Measurements from ENCODE around the gene CEP70.
"Not testable (repeated sequence)": the region's sequence is repeated elsewhere in the genome, so short reads cannot be mapped to it uniquely, and the experiment has no call there.

Gene CEP70, protein sequence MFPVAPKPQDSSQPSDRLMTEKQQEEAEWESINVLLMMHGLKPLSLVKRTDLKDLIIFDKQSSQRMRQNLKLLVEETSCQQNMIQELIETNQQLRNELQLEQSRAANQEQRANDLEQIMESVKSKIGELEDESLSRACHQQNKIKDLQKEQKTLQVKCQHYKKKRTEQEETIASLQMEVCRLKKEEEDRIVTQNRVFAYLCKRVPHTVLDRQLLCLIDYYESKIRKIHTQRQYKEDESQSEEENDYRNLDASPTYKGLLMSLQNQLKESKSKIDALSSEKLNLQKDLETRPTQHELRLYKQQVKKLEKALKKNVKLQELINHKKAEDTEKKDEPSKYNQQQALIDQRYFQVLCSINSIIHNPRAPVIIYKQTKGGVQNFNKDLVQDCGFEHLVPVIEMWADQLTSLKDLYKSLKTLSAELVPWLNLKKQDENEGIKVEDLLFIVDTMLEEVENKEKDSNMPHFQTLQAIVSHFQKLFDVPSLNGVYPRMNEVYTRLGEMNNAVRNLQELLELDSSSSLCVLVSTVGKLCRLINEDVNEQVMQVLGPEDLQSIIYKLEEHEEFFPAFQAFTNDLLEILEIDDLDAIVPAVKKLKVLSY

DNA sequence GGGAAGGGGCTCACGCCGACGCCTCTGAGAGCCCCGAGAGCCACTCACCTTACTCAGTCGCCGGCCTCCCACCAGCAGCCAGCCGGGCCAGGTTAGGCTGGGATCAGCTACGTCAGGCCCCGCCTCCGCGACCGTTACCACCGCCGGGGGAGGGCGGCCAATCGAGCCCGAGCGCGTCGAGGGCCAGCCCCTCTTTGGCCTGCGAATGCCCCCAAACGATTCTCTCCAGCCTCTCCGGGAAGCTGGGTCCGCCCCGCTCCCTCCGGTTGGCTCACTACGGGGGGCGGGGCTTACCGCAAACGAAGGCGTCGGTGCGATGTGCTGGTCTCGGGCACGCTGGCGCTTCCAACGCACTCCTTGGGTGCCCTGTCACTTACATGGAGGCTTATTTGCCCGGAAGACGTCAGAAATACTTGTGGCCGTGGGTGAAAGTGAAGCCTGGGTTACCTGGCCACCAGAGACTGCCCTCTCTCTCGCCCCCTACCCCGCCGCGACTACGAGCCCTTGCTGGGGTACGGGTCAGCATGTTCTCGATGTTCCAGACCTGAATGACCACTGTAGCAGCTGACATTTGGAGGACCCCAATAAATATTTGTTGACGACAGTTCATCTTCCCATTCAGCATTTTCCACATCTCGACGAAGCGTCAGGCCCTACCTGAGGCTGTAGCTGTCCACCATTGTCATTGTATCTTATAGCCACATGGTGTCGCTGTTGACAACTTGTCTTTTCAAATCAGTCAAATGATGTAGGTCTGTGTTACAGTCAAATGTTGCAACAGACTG lies at the start of gene CEP70:
Gene CEP70 (minus strand): TSS at position 111 of the 785 bp plus-strand sequence. CDS start 21,333 bp downstream, outside the sequence.
- peak; percentile 70 to 85 (median 78) for DNase-seq (ENCODE audit: low read depth in 3 of 3)

DNA sequence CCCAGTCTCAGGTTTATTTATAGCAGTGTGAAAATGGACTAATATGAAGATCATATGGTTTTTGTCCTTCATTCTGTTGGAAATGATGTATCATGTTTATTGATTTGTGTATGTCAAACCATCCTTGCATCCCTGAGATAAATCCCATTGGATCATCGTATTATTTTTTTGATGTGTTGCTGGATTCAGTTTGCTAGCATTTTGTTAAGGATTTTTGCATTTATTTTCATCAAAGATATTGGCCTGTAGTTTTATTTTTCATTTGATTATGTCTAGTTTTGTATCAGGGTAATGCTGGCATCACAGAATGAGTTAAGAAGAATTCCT lies 48.8 kb upstream of the CEP70 start:
- no peak for DNase-seq (ENCODE audit: low read depth in 3 of 3)

DNA sequence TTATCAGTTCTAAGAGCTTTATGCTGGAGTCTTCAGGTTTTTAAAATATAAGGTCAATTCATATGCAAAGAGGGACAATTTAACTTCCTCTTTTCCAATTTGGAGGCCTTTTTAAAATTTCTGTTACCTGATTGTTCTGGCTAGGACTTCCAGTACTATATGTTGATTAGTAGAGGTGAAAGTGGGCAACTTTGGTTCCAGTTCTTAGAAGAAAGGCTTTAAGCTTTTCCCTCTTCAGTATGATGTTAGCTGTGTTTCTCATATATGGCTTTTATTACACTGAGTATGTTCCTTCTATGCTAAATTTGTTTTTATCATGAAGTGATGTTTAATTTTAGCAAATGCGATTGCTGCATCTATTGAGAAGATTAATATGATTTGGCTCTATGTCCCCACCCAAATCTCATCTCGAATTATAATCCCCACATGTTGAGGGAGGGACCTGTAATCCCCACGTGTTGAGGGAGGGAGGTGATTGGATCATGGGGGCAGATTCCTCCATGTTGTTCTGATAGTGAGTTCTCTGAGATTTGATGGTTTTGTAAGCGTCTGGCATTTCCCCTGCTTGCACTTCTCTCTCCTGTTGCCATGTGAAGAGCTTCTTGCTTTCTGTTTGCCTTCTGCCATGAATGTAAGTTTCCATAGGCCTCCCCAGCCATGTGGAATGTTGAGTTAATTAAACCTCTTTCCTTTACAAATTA lies 48.3 kb upstream of the CEP70 start:
- no peak for DNase-seq (ENCODE audit: low read depth in 3 of 3)

DNA sequence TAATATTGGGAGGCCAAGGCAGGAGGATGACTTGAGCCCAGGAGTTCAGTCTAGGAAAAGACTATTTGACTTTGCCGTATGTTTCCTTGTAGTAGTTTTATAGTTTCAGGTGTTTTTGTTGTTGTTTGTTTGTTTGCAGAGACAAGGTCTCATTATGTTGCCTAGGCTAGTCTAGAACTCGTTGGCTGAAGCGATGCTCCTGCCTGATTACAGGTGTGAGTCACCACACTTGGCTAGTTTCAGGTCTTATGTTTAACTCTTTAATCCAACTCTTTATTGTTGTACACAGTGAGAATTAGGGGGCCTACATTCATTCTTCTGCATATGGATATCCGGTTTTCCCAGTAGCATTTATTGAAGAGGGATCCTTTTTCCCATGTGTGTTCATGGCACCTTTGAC lies 46.5 kb upstream of the CEP70 start:
- DNase-seq (ENCODE audit: low read depth in 3 of 3): no peak

DNA sequence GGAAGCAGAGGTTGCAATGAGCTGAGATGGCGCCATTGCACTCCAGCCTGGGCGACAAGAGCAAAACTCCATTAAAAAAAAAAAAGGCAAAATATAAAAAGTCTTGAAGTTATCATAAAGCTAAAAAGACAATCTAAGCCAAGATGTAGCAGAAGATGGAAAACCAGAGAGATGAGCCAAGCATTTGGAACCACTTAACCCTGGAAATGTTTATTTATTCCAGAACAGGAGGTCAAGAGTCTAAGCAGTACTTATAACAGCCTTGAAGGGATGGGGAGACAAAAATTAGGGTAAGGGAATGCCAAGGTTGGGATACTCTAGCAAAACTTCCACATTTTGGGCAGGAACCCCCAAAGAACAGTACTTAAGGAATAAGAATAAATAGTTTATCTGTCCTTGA lies 44.6 kb upstream of the CEP70 start:
- no peak for DNase-seq (ENCODE audit: low read depth in 3 of 3)

DNA sequence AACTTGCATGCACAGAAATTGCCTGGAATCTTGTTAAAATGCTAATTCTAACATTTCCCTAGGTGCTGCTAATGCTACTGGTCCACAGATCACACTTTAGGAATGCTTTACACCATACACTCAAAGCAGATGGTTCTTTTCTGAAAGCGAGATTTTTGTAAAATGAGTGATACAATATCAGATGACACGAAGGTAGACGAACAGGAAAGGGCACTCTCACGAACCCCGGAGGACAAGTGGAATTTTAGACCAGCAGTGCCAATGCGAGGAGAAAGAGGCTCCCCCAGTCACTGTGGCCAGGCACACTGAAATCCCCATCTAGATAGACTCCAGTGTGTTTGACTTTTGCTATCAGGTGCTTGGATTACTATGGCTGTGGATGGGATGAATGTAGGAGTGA lies 35.5 kb upstream of the CEP70 start:
- no peak for DNase-seq (ENCODE audit: low read depth in 3 of 3)

DNA sequence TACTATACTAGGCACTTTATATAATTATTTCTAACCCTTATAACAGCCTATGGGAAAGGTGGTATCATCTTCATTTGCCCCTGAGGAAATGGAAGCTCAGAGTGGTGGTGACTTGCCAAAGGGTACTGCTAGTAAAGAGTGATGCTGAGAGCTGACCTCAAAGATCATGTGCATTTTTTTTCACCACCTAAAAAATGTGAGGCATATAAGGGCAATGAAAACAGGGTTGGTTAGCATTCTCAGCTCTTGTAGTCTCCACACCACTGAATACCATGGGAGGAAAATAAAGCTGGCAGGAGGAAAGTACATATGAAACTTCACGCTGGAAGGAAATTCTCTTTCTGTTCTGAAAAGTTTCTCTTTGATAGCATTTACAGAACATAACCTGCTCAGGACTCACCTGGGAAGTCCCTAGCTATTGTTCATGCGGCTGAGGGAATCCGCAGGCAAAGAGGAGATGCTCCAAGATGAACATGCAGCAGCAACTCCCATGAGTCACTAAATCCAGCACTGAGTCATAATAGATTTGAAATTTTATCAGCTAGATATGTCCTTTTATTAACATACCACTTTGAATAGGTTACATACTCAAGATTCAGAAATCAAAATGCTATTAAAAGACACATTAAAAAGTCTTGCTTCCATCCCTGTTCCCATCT lies 31.8 kb upstream of the CEP70 start:
- DNase-seq (ENCODE audit: low read depth in 3 of 3): no peak

DNA sequence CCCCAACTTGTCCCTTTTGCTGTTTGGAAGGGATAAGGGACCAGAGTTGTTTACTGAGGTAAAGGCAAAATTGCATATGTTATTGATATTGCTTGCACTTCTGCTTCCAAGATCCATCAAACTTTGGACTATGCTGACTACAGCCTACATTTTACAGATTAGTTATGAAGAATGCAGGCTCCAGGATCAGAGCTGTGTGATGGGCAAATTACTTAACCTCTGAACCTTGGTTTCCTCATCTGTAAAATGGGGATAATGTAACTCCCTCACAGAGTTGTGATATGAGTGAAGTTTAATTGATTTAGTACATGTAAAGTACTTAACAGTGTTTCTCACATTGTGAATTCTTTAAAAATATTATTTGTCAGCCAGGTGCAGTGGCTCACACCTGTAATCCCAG lies 30.5 kb upstream of the CEP70 start:
- DNase-seq (ENCODE audit: low read depth in 3 of 3): no peak

DNA sequence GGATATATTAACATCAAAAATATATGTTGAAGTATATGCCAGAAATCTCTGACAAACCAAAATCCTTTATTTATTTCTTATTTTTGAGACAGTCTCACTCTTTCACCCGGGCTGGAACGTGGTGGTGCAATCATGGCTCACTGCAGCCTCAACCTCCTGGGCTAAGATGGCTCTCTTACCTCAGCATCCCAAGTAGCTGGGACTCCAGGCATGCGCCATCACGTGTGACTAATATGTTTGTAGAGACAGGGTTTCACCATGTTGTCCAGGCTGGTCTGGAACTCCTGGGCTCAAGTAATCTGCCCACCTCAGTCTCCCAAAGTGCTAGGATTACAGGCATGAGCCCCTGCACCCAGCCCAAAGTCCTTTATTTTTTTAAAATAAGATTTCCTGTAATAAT lies 26.4 kb upstream of the CEP70 start:
- DNase-seq (ENCODE audit: low read depth in 3 of 3): no peak

DNA sequence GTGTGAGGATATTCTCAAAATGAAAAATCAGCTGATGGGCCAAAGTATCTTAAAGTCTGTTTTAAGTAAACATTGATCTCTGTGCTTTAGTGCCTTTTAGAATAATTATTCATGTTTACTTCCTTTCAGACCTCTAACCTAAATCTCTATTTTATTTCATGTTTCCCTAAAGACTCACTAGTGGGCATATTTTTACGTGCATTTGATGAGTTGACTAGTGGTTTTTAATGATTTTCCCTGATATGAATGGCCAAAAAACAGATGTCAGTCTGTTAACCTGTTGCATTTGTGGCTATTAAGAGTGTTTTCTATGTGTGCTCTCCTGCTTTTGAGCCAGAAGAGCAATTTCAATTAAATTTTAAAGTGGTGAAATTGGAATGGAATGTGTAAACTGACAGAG lies 21.4 kb upstream of the CEP70 start:
- DNase-seq (ENCODE audit: low read depth in 3 of 3): no peak

DNA sequence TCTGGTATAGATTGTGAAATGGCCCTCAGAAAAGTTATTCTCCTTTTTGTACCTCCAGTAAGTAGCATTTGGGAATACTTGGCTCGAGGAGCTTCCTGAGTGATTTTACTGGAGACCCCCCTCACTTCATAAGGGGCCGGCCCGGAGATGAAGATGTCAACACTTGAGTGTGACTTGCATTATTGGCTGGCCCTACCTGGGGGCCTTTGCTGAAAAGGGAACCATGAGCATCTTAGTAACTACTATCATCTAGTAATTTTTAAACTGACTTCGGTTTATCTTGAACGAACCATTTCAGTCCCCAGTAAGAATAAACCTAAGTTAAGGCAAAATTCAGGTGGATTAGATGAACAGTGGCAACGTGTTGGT lies 15.8 kb upstream of the CEP70 start:
- no peak for DNase-seq (ENCODE audit: low read depth in 3 of 3)

DNA sequence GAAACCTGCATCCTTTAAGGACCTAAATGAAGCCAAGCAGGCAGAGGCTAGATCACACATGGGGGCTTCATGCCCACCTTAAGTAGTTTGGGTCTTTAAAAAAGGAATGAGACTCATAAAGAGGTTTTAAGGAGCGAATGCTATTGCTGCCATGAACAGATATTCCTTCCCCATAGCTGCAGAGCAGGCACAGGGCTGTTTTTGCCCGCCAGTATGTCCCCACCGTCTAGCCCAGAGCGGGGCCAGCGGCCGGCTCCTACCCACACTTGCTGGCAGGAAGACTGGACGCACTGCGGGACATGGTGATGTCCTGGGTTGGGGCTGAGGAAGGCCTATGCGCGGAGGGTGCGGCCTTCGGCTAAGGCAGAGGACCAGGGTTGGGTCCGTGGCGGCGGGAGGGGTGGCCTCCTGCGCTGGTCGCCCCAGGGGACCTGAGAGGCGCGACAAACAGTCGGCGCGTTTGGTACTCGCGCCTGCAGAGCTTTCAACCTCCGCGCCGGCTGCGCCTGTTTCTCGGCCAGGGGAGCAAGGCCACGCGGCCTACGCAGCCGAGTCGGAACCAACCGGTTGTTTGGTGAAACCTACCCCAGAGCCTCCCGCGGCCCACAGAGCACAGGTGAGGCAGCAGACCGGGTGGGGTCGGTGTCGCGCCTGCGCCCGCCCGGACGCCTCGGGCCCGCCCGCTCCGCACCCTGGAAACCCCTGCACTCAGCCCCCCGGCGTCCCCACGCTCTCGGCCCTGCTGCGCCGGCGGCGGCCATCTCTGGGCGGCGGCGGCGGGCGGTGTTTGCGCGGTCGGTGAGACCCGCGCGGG lies 14.5 kb upstream of the CEP70 start, which contains the start of gene FAIM:
Gene FAIM (plus strand): TSS at position 450 of the 814 bp plus-strand sequence. CDS start 10,956 bp downstream, outside the sequence.
- peak; percentile 32 to 54 (median 36) for DNase-seq (ENCODE audit: low read depth in 3 of 3)

DNA sequence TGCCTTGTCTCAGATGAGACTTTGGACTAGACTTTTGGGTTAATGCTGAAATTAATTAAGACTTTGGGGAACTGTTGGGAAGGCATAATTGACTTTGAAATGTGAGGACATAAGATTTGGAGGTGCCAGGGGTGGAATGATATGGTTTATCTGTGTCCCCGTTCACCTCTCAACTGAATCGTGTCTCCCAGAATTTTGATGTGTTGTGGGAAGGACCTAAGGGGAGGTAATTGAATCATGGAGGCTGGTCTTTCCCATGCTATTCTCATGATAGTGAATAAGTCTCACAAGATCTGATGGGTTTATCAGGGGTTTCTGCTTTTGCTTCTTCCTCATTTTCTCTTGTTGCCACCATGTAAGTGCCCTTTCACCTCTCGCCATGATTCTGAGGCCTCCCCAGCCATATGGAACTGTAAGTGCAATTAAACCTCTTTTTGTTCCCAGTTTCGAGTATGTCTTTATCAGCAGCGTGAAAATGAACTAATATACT lies 10.1 kb upstream of the CEP70 start:
- DNase-seq (ENCODE audit: low read depth in 3 of 3): not testable (repeated sequence)

DNA sequence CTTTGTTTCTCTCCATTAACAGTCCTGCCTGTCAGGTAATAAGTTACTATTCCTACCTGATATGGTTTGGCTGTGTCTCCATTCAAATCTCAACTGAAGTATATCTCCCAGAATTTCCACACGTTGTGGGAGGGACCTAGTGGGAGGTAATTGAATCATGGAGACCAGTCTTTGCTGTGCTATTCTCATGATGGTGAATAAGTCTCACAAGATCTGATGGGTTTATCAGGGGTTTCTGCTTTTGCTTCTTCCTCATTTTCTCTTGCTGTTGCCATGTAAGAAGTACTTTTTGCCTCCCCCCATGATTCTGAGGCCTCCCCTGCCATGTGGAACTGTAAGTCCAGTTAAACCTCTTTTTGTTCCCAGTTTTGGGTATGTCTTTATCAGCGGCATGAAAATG lies 7.6 kb upstream of the CEP70 start:
- not testable (repeated sequence) for DNase-seq (ENCODE audit: low read depth in 3 of 3)

DNA sequence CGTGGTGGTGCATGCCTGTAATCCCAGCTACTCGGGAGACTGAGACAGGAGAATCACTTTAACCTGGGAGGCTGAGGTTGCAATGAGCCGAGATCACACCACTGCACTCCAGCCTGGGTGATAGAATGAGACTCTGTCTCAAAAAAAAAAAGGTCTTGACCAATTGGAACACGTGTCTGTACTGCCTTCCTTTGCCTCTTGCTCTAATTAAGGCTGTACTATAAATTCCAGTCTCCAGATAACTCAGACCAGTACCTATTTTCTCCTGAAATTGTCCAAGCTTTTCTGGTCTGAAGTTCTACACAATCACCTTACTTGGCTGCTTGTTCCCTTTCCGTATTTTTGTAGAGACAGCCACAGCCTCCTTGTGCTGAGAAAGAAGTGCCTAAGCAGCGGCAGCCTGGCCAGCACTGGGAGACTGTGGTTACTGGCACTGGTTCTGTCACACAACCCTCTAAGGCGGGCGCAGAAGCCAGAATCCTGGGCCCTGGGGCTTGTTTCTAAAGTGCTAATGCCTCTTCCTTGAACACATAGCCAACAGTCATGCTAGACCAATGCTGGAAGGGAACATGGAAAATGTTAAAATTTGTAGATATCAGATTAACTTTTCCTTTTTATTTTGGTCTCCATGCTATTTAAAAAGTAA lies 6.2 kb upstream of the CEP70 start:
- no peak for DNase-seq (ENCODE audit: low read depth in 3 of 3)

DNA sequence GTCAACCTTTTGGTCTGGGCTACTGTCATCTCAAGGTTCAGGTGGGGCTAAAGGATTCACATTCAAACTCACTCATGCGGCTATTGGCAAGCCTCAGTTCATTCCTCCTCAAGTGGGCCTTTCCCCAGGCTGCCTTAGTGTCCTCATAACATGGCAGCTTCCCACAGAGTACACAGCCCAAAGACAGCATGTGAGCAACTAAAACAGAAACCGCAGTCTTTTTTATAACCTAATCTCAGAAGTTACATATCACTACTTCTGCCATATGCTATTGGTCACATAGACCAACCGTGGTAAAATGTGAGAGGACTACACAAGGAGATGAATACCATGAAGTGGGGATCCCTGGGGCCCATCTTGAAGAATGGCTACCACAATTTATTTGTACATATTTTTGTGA lies 4.5 kb upstream of the CEP70 start:
- DNase-seq (ENCODE audit: low read depth in 3 of 3): no peak

DNA sequence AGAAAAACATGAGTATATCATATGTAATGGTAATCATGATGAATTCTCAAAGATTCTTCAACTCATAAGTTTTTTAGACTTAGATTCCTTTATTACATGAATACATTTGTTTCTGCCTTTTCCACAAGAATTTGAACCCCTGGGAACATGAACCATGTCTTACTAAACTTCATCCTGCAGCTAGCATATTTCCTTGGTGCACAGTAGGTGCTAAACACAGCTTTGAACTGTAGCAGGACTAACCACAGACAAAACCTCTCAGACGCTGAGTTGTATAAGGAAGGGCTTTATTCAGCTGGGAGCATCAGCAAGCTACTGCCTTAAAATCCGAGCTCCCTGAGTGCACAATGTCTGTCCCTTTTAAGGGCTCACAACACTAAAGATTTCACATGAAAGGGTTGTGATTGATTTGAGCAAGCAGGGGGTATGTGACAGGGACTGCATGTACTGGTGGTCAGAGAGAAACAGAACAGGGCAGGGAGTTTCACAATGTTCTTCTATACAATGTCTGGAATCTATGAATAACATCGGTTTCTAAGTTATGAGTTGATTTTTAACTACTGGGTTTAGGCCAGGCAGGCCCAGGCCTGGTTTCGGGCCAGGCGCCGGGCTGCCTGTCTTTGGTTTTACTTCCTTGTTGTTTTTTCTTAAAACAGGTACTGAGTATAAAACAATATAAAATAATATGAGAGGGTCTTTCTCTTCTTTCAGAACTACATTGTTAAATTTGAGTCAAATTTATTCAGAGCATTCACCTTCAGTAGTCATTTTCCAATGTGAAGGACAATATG lies 3.3 kb upstream of the CEP70 start:
- DNase-seq (ENCODE audit: low read depth in 3 of 3): not testable (repeated sequence)

DNA sequence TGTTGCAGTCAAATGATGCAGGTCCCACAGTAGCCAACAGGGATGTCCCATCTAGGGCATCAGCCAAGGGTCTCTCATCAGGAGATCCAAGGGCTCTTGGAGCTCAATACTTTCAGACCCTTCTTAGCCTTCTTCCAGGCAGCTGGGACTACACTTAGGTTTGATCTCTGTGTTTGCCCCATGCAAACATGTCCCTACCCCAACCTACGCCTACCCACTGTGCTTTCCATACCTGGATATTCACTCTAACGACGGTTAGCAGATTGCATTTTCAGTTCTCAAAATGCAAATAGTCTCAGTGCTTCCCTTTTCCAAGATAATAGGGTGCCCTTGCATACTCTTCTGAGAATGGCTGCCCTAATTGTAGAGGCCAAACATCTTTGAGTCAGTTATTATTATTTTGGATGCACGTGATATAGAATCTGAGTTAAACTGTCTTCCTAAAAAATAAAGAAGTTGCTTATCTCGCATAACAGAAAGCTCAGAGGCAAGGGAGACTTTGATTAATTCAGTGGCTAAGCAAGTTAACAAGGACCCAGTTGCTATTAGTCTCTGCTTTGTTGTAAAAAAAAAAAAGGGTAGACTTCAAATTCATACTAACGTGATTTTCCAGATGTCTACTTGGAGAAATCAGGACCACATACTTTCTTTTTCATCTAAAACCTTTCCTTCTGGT lies 1.0 kb upstream of the CEP70 start:
- no peak for DNase-seq (ENCODE audit: low read depth in 3 of 3)

Data from stimulated activated CD4-positive, alpha-beta T cell treated with anti-CD3 and anti-CD28 coated beads, TNF-alpha, amount 100 ng/mL, for 48 hours (primary cell).